ENCODE data around the gene STMN1.

STMN1 gene

GRCh38 chr1:25875856-25876692, 30.1 kb downstream of the STMN1 start:
- peaks cover 11% of the 10 kb centered on the region for H3K4me1 Mint-ChIP-seq
- H3K9me3 Mint-ChIP-seq = no peaks in the 10 kb centered on the region
- no peak overlapping the region for H3K27ac Mint-ChIP-seq
- no peak for DNase-seq
- CTCF ChIA-PET = interaction anchor here (1.1 to 1.3 kb wide), 2 partner anchors 14 to 20 kb away, joined by 3 read pairs; no protein-coding TSS in a partner anchor
- peaks cover 69% of the 10 kb centered on the region for H3K27me3 Mint-ChIP-seq
- no peaks in the 10 kb centered on the region for H3K36me3 Mint-ChIP-seq
- peak overlapping the region; percentile 72 for H3K4me3 Mint-ChIP-seq

GRCh38 chr1:25875154-25875855, 30.9 kb downstream of the STMN1 start, which contains the start of gene PAQR7:
Gene PAQR7, minus strand, starts transcription at chr1:25875708. Its CDS starts 11,869 bp downstream, at chr1:25863839.
- H3K4me3 Mint-ChIP-seq = peak within 1 kb of the TSS; percentile 78
- CTCF ChIA-PET = interaction anchor here (1.1 to 1.3 kb wide), 2 partner anchors 13 to 21 kb away, joined by 3 read pairs; no protein-coding TSS in a partner anchor
- DNase-seq = peak; percentile 76
- no peaks in the 10 kb centered on the region for H3K36me3 Mint-ChIP-seq
- peaks cover 11% of the 10 kb centered on the region for H3K4me1 Mint-ChIP-seq
- H3K27me3 Mint-ChIP-seq = peaks cover 61% of the 10 kb centered on the region
- no peaks in the 10 kb centered on the region for H3K9me3 Mint-ChIP-seq
- H3K27ac Mint-ChIP-seq = no peak within 1 kb of the TSS

GRCh38 chr1:25874635-25875153, 31.5 kb downstream of the STMN1 start:
- Mint-ChIP-seq H3K27ac (no peak overlapping the region), H3K4me3 (peak overlapping the region; percentile 78), H3K4me1 (peaks cover 11% of the 10 kb centered on the region), H3K36me3 (no peaks in the 10 kb centered on the region), H3K27me3 (peaks cover 58% of the 10 kb centered on the region), H3K9me3 (no peaks in the 10 kb centered on the region)
- CTCF ChIA-PET = interaction anchor here (1.1 to 1.3 kb wide), 2 partner anchors 13 to 22 kb away, joined by 3 read pairs; no protein-coding TSS in a partner anchor
- DNase-seq = no peak

GRCh38 chr1:25874209-25874608, 32.0 kb downstream of the STMN1 start:
- peaks cover 11% of the 10 kb centered on the region for H3K4me1 Mint-ChIP-seq
- CTCF ChIA-PET = no interaction called here
- no peaks in the 10 kb centered on the region for H3K9me3 Mint-ChIP-seq
- no peak overlapping the region for H3K27ac Mint-ChIP-seq
- H3K27me3 Mint-ChIP-seq = peaks cover 53% of the 10 kb centered on the region
- no peak for DNase-seq
- no peak overlapping the region for H3K4me3 Mint-ChIP-seq
- H3K36me3 Mint-ChIP-seq = no peaks in the 10 kb centered on the region

GRCh38 chr1:25873120-25873519, 33.1 kb downstream of the STMN1 start:
- Mint-ChIP-seq H3K36me3 (no peaks in the 10 kb centered on the region), H3K4me3 (no peak overlapping the region), H3K9me3 (no peaks in the 10 kb centered on the region), H3K27me3 (peaks cover 44% of the 10 kb centered on the region), H3K27ac (no peak overlapping the region), H3K4me1 (peaks cover 11% of the 10 kb centered on the region)
- CTCF ChIA-PET = no interaction called here
- no peak for DNase-seq

GRCh38 chr1:25872713-25873112, 33.5 kb downstream of the STMN1 start:
- H3K4me1 Mint-ChIP-seq = peaks cover 11% of the 10 kb centered on the region
- CTCF ChIA-PET = no interaction called here

GRCh38 chr1:25871704-25872494, 34.3 kb downstream of the STMN1 start:
- H3K27ac Mint-ChIP-seq = no peak overlapping the region
- no peak for DNase-seq
- no peaks in the 10 kb centered on the region for H3K9me3 Mint-ChIP-seq
- H3K36me3 Mint-ChIP-seq = no peaks in the 10 kb centered on the region
- CTCF ChIA-PET = no interaction called here
- peaks cover 11% of the 10 kb centered on the region for H3K4me1 Mint-ChIP-seq
- H3K27me3 Mint-ChIP-seq = peaks cover 33% of the 10 kb centered on the region
- H3K4me3 Mint-ChIP-seq = no peak overlapping the region

More at GRCh38 chr1:25872713-25873112, 33.5 kb downstream of the STMN1 start:
- H3K4me3 Mint-ChIP-seq = no peak overlapping the region
- no peak overlapping the region for H3K27ac Mint-ChIP-seq
- DNase-seq = no peak
- H3K27me3 Mint-ChIP-seq = peaks cover 40% of the 10 kb centered on the region
- no peaks in the 10 kb centered on the region for H3K9me3 Mint-ChIP-seq
- H3K36me3 Mint-ChIP-seq = no peaks in the 10 kb centered on the region

- Mint-ChIP-seq H3K9me3 (no peaks in the 10 kb centered on the region), H3K27me3 (peaks cover 26% of the 10 kb centered on the region)
These were observed 35.0 kb downstream of the STMN1 start for GRCh38 chr1:25871086-25871703.

GRCh38 chr1:25870614-25871013, 35.6 kb downstream of the STMN1 start:
- no peaks in the 10 kb centered on the region for H3K9me3 Mint-ChIP-seq
- DNase-seq = no peak
- H3K27me3 Mint-ChIP-seq = peaks cover 20% of the 10 kb centered on the region
- no peak overlapping the region for H3K27ac Mint-ChIP-seq
- no peaks in the 10 kb centered on the region for H3K36me3 Mint-ChIP-seq
- H3K4me3 Mint-ChIP-seq = no peak overlapping the region
- H3K4me1 Mint-ChIP-seq = peaks cover 8% of the 10 kb centered on the region
- CTCF ChIA-PET = interaction anchor here (1.0 kb wide), 1 partner anchor 25 kb away, joined by 3 read pairs; no protein-coding TSS in a partner anchor

More at GRCh38 chr1:25871086-25871703, 35.0 kb downstream of the STMN1 start:
- peaks cover 11% of the 10 kb centered on the region for H3K4me1 Mint-ChIP-seq
- CTCF ChIA-PET = interaction anchor here (1.0 kb wide), 1 partner anchor 24 kb away, joined by 3 read pairs; no protein-coding TSS in a partner anchor
- H3K27ac Mint-ChIP-seq = no peak overlapping the region
- no peaks in the 10 kb centered on the region for H3K36me3 Mint-ChIP-seq
- no peak overlapping the region for H3K4me3 Mint-ChIP-seq
- DNase-seq = no peak

- DNase-seq = no peak
- CTCF ChIA-PET = interaction anchor here (1.0 kb wide), 1 partner anchor 25 kb away, joined by 3 read pairs; no protein-coding TSS in a partner anchor
- Mint-ChIP-seq H3K27me3 (peaks cover 14% of the 10 kb centered on the region), H3K27ac (no peak overlapping the region), H3K36me3 (no peaks in the 10 kb centered on the region), H3K4me3 (no peak overlapping the region), H3K4me1 (peaks cover 7% of the 10 kb centered on the region), H3K9me3 (no peaks in the 10 kb centered on the region)
These were observed 36.2 kb downstream of the STMN1 start for GRCh38 chr1:25869909-25870606.

- Mint-ChIP-seq H3K27ac (no peak overlapping the region), H3K36me3 (no peaks in the 10 kb centered on the region), H3K9me3 (no peaks in the 10 kb centered on the region), H3K27me3 (peaks cover 3% of the 10 kb centered on the region), H3K4me3 (no peak overlapping the region), H3K4me1 (no peaks in the 10 kb centered on the region)
- CTCF ChIA-PET = no interaction called here
- no peak for DNase-seq
These were observed 38.8 kb downstream of the STMN1 start for GRCh38 chr1:25867210-25867991.

GRCh38 chr1:25866288-25866687, 39.9 kb downstream of the STMN1 start:
- DNase-seq = no peak
- Mint-ChIP-seq H3K4me3 (no peak overlapping the region), H3K36me3 (no peaks in the 10 kb centered on the region), H3K27ac (no peak overlapping the region), H3K27me3 (peaks cover 3% of the 10 kb centered on the region), H3K4me1 (peaks cover 6% of the 10 kb centered on the region), H3K9me3 (no peaks in the 10 kb centered on the region)
- CTCF ChIA-PET = no interaction called here

Measured in activated naive CD4-positive, alpha-beta T cell treated with anti-CD3 and anti-CD28 coated beads, Interleukin-2, amount 10 ng/mL, durations not matched to agents 7 days and 5 days (primary cell).